ENCODE measurements around the gene ZEB2. TPM values are rescaled to one million over a fixed set of nuclear protein-coding genes. Genes with fewer than 3 reads are reported as not detected.

The ZEB2 gene
- total and polyA plus RNA-seq, 5 donors, result 40.2 to 147 (median 135) TPM

DNA sequence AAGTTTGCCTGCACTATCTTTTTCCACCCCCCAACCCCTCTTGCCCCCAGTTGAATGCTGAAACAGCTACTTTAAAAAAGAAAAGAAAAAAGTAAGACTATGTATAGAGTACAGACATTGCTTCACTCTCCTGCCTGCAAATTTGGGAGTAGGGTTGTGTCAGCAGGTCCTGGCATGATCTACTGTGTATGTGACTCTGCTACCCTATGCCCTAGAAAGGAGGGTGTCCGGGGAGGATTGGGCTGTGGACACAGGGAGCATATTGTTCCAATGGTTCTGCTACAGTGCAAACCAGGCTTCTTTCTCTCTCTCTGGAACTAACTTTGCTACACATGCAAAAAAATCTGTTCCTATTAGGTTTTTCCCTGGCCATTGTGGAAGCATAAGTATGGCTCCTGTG lies 9.9 kb upstream of the ZEB2 start:
- Histone ChIP-seq H3K4me3 (ENCODE audit: low read length) (no peak overlapping the region), H3K27ac (ENCODE audit: low read length) (peak overlapping the region; percentile 36), H3K9me3 (ENCODE audit: control insufficient read depth, low read length) (no peaks in the 10 kb centered on the region), H3K4me1 (ENCODE audit: control insufficient read depth, insufficient read depth, low read length) (peaks cover 3% of the 10 kb centered on the region), H3K27me3 (ENCODE audit: control insufficient read depth, insufficient read depth) (no peaks in the 10 kb centered on the region)
- 68% methylated on average over 1 of the region's 1 CpG for WGBS
- intact Hi-C loops (cut with DNase I), result loop anchor here in 2 of 4 donors (10.0 kb wide), 1 partner anchor 1225 kb away; no protein-coding TSS in a partner anchor
- ATAC-seq (peak; percentile 85), DNase-seq (peak in 2 of 3 donors; percentile 45 to 67)

DNA sequence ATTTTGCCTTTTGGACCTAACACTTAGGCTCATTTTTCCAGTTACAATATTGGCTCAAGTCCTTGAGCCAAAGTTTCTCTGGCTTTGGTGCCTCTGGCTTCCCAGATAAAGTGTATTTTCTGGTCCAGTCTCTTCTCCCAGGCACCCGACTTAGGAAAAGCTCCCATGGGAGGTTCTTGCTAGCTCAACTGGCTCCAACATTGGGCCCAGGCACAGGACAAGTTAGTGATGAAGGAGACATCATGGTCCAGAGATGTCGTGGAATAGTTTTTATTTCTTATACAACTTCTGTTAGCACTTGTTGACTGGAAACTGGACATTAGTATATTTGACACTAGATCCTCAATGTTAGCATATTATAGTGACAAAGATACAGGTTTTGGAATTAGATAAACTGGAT lies 8.2 kb upstream of the ZEB2 start:
- intact Hi-C loops (cut with DNase I), result loop anchor here in 2 of 4 donors (10.0 kb wide), 1 partner anchor 1227 kb away; no protein-coding TSS in a partner anchor

GRCh38 chr2:144526831-144527230 lies 6.9 kb upstream of the ZEB2 start:
- Histone ChIP-seq H3K27me3 (ENCODE audit: control insufficient read depth, insufficient read depth) (no peaks in the 10 kb centered on the region), H3K4me3 (ENCODE audit: low read length) (no peak overlapping the region), H3K9me3 (ENCODE audit: control insufficient read depth, low read length) (no peaks in the 10 kb centered on the region), H3K27ac (ENCODE audit: low read length) (no peak overlapping the region), H3K4me1 (ENCODE audit: control insufficient read depth, insufficient read depth, low read length) (peaks cover 3% of the 10 kb centered on the region)
- intact Hi-C loops (cut with DNase I), result loop anchor here in 2 of 4 donors (10.0 kb wide), 1 partner anchor 1228 kb away; no protein-coding TSS in a partner anchor
- ATAC-seq (no peak), DNase-seq (no peak)
- WGBS, result 55% methylated on average over 2 of the region's 2 CpGs

More for the DNA sequence above, 8.2 kb upstream of the ZEB2 start:
- no peaks in the 10 kb centered on the region for H3K27me3 ChIP-seq (ENCODE audit: control insufficient read depth, insufficient read depth)
- peak in 2 of 3 donors; percentile 62 to 72 for DNase-seq
- H3K9me3 ChIP-seq (ENCODE audit: control insufficient read depth, low read length), result no peaks in the 10 kb centered on the region
- H3K4me3 ChIP-seq (ENCODE audit: low read length), result no peak overlapping the region
- peaks cover 3% of the 10 kb centered on the region for H3K4me1 ChIP-seq (ENCODE audit: control insufficient read depth, insufficient read depth, low read length)
- H3K27ac ChIP-seq (ENCODE audit: low read length), result peak overlapping the region; percentile 43
- ATAC-seq, result peak in 1 of 2 donors; percentile 32
- WGBS, result 55% methylated on average over 2 of the region's 2 CpGs

- 2% methylated on average over 58 of the region's 58 CpGs for WGBS
- no peaks in the 10 kb centered on the region for H3K9me3 ChIP-seq (ENCODE audit: control insufficient read depth, low read length)
- H3K4me3 ChIP-seq (ENCODE audit: low read length), result peak overlapping the region; percentile 100
- no peaks in the 10 kb centered on the region for H3K27me3 ChIP-seq (ENCODE audit: control insufficient read depth, insufficient read depth)
- ATAC-seq, result peak; percentile 60 to 74
- peak overlapping the region; percentile 90 for H3K27ac ChIP-seq (ENCODE audit: low read length)
- intact Hi-C loops (cut with DNase I), result loop anchor here in 3 of 4 donors (5.0 to 10.0 kb wide), 2 partner anchors 192 to 1230 kb away; a partner anchor contains a TSS
- H3K4me1 ChIP-seq (ENCODE audit: control insufficient read depth, insufficient read depth, low read length), result no peaks in the 10 kb centered on the region
- peak; percentile 87 to 93 (median 92) for DNase-seq
Observed at GRCh38 chr2:144524118-144525009, 4.4 kb upstream of the ZEB2 start.

DNA sequence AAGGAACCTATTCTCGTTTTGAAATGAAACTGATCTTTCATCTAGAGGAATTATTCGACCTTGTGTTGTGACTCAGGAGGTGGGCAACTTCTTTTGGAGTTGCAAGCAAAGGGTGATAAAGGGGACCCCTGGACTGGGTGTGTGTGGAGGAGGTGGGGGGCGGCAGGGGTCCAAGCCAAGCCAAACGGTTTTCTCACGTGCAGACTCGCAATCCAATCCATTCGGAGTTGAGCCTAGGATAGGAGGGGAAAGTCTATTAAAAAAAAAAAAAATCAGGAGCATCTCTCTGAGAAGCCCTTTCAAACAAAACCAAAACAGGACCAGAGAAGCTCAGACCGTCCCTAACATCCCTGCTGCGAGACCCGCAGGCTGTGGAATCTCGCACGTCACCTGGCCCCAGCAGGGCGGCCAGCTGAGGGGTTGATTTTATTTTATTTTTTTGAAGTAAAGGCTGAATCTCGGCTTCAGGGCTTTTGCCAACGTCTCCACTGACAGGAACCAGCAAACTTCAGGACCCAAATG lies 3.7 kb upstream of the ZEB2 start:
- Histone ChIP-seq H3K27ac (ENCODE audit: low read length) (peak overlapping the region; percentile 86), H3K4me1 (ENCODE audit: control insufficient read depth, insufficient read depth, low read length) (no peaks in the 10 kb centered on the region), H3K27me3 (ENCODE audit: control insufficient read depth, insufficient read depth) (no peaks in the 10 kb centered on the region), H3K9me3 (ENCODE audit: control insufficient read depth, low read length) (no peaks in the 10 kb centered on the region), H3K4me3 (ENCODE audit: low read length) (peak overlapping the region; percentile 100)
- ATAC-seq (peak in 1 of 2 donors; percentile 8), DNase-seq (peak in 2 of 3 donors; percentile 62 to 66)
- intact Hi-C loops (cut with DNase I), result loop anchor here in 3 of 4 donors (5.0 to 10.0 kb wide), 2 partner anchors 191 to 1231 kb away; a partner anchor contains a TSS
- under 1% methylated on average over 15 of the region's 15 CpGs for WGBS

GRCh38 chr2:144522897-144523595 lies 3.1 kb upstream of the ZEB2 start:
- WGBS, result 14% methylated on average over 21 of the region's 21 CpGs
- intact Hi-C loops (cut with DNase I), result loop anchor here in 3 of 4 donors (5.0 to 10.0 kb wide), 2 partner anchors 191 to 1232 kb away; a partner anchor contains a TSS
- H3K27me3 ChIP-seq (ENCODE audit: control insufficient read depth, insufficient read depth), result no peaks in the 10 kb centered on the region

DNA sequence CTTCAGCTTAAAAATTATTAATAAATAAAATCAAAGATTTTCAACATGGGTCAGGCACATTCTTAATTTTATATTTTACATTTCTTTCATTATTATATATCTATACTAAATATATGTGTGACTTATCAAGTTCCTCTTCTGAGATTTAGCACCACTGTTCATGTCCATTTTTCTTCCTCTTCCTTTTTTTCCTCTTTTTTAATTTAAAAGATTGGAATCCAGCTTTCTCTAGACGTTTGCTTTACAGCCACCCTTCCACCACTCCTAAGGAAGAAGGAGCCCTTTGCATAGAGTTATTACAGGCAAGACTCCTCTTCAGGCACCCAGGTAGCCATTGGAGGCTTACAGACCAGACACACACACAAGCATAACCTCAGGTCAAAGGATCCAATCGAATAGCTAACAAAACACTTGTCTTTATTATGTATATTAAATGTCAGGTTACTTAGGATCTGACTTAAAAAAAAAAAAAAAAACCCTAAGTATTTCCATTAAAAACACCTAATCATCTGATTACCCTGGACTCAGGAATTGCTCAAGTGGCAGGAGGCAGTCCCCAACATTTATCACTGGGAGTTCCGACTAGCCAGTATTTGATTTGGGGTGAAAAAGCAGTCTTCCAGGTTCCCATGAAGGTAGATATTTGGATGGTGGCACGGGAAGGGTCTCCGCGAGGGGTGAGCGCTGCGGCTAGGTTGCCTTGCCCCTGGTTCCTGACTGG lies 2.4 kb upstream of the ZEB2 start:
- 33% methylated on average over 8 of the region's 8 CpGs for WGBS
- Histone ChIP-seq H3K9me3 (ENCODE audit: control insufficient read depth, low read length) (no peaks in the 10 kb centered on the region), H3K4me3 (ENCODE audit: low read length) (peak overlapping the region; percentile 100), H3K27me3 (ENCODE audit: control insufficient read depth, insufficient read depth) (no peaks in the 10 kb centered on the region), H3K4me1 (ENCODE audit: control insufficient read depth, insufficient read depth, low read length) (no peaks in the 10 kb centered on the region), H3K27ac (ENCODE audit: low read length) (peak overlapping the region; percentile 86)
- no peak for ATAC-seq
- intact Hi-C loops (cut with DNase I), result loop anchor here in 3 of 4 donors (5.0 to 10.0 kb wide), 2 partner anchors 190 to 1232 kb away; a partner anchor contains a TSS
- DNase-seq, result no peak

More at GRCh38 chr2:144522897-144523595, 3.1 kb upstream of the ZEB2 start:
- Histone ChIP-seq H3K4me3 (ENCODE audit: low read length) (peak overlapping the region; percentile 100), H3K4me1 (ENCODE audit: control insufficient read depth, insufficient read depth, low read length) (no peaks in the 10 kb centered on the region), H3K9me3 (ENCODE audit: control insufficient read depth, low read length) (no peaks in the 10 kb centered on the region), H3K27ac (ENCODE audit: low read length) (peak overlapping the region; percentile 86)
- no peak for ATAC-seq
- DNase-seq, result peak; percentile 36 to 86 (median 83)

- DNase-seq (peak in 1 of 3 donors; percentile 54), ATAC-seq (no peak)
- Histone ChIP-seq H3K4me3 (ENCODE audit: low read length) (peak overlapping the region; percentile 98), H3K27me3 (ENCODE audit: control insufficient read depth, insufficient read depth) (no peaks in the 10 kb centered on the region), H3K4me1 (ENCODE audit: control insufficient read depth, insufficient read depth, low read length) (no peaks in the 10 kb centered on the region), H3K9me3 (ENCODE audit: control insufficient read depth, low read length) (no peaks in the 10 kb centered on the region), H3K27ac (ENCODE audit: low read length) (no peak overlapping the region)
- WGBS, result 13% methylated on average over 4 of the region's 4 CpGs
- intact Hi-C loops (cut with DNase I), result loop anchor here in 3 of 4 donors (5.0 to 10.0 kb wide), 2 partner anchors 189 to 1233 kb away; a partner anchor contains a TSS
Observed at GRCh38 chr2:144521686-144522085, 1.8 kb upstream of the ZEB2 start.

DNA sequence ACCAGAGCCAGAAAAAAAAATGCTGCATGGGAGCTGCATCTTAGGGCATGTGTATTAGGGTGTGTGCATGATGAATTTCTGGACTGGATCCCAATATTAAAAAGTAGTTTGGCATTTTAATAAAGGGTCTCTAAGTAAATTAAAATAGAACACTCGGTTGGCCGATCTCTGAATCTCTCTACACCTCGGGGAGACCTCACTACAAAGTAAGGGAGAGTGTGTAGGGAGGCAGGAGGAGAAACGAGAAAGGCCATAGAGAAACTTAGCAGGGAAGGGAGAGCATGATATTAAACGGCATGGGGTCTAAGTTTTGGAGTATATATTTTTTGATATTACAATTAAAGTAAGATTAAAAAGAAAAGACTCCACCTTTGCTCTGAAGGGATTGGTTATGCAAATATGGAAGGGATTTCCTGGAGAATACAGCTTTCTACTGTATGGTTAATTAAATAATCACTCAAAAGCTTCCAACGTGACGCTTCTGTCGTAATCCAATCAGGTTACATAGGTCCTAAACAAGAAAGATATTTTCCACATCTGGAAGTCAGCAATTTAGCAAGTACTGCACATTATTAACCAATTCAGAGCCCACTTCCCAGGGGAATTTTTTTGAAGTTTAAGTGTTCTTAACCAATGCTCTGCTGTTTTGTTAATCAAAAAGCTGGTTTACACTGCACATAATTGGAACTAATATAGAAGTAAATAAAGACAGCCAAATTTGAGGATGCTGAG lies 1.0 kb upstream of the ZEB2 start:
- Histone ChIP-seq H3K27ac (ENCODE audit: low read length) (peak overlapping the region; percentile 85), H3K27me3 (ENCODE audit: control insufficient read depth, insufficient read depth) (no peaks in the 10 kb centered on the region), H3K9me3 (ENCODE audit: control insufficient read depth, low read length) (no peaks in the 10 kb centered on the region), H3K4me3 (ENCODE audit: low read length) (peak overlapping the region; percentile 98), H3K4me1 (ENCODE audit: control insufficient read depth, insufficient read depth, low read length) (no peaks in the 10 kb centered on the region)
- ATAC-seq (peak; percentile 16 to 30), DNase-seq (no peak)
- 23% methylated on average over 8 of the region's 8 CpGs for WGBS
- intact Hi-C loops (cut with DNase I), result loop anchor here in 3 of 4 donors (5.0 to 10.0 kb wide), 2 partner anchors 189 to 1234 kb away; a partner anchor contains a TSS

Measured in right cardiac atrium (tissue), 5 donors.